MV-4-11 (cell line): ENCODE measurements around the gene PTPRN.
"Not testable (repeated sequence)": the region's sequence is repeated elsewhere in the genome, so short reads cannot be mapped to it uniquely, and the experiment has no call there.

Source experiments
- DNase-seq: peaks from one replicate; lab custom pipeline; 2025; lab: John Stamatoyannopoulos, UW

The PTPRN gene

DNA sequence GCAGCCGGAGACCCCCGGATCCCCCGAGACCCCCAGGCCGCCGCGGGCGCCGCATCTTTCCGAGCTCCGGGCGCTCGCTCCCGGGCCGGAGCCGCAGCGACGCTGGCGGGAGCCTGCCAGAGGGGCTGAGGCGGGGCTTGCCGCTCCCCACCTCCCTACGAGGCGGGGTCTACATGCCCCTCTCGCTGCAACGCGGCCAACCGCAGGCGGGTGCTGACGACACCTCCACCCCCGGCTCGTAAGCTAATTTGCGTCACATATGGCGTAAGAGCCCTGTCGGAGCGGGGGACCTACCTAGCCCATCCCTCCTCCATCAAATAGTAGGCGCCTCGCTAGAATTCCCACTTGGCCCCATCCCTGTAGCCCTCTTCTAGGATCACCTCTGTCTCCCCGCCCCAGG lies at the start of gene PTPRN:
Gene PTPRN (minus strand): TSS at position 124 of the 400 bp plus-strand sequence. CDS start 69 bp downstream, at position 55.
- DNase-seq = no peak

DNA sequence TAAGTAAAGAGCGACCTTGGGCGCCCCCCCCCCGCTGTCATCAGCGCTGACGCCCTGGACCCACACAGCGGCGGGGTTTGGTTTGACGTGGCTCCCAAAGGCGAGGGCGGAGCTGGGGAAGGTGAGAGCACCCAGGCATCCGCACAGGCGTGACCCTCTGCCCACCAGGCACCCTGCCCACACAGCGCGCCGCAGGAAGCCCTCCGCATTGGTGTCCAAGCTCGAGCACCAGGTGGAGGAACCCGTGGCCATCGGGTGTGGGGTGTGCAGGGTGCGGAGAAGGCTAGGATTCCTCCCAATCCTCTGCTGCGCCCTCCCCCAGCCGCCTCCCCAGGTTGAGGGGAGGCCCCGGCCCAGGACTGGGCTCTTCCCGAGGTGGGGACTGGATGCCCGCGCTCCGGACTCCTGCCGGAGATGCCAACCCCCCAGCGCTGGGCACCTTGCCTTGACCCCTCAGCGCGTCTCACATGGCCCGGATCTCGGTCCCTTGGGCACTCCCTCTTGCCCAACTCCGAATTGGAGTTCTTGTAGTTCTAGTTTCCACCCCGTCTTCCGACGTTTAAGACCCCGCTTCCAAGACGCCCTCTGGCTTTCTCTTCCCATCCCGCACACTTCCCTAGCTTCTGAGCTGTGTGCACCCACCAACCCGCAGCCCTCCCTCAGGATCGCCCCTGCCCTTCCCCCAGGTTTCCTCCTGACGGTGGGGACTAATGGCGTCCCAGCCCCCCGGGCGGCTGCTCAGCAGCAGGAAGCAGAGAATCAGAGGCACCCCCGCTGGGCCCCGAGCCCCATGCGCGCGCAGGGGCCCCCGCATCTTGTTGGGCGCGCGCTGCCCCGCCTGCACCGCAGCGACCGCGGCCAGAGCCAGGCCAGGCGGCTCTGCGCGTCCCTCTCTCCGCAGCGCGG lies 49.2 kb upstream of the PTPRN start:
- no peak for DNase-seq

DNA sequence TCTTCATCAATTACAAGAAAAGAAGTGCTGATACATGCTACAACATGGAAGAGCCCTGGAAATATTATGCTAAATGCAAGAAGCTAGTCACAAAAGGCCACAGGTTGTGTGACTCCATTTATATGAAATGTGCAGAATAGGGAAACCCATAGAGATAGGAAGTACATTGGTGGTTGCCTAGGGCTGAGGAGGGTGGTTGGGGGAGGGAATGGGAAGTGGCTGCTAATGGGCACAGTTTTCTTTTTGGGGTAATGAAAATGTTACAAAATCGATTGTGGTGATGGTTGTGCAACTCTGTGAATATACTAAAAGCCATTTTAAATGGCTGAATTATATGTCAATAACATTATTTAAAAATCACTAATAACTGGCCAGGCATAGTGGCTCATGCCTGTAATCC lies 47.6 kb upstream of the PTPRN start:
- peak; percentile 94 for DNase-seq

DNA sequence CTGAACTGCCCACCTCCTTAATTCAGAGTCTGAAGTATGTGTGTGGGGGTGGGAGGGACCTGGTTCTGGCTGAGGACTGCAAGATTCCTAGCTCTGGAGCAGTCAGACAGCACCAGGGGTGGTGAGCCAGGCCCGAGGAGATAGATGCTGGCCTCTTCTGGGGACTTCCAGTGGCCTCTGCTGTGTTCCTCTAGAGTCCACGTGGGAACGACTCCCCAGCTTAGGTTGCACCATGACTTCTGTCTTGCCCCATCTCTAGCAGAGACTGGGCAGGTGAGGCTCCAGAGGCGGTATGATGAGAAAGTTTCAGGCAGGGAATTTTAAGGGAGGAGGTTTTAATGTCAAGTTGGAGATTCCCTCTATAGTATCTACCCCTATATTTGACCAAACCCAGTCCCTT lies 45.4 kb upstream of the PTPRN start:
- DNase-seq = no peak

DNA sequence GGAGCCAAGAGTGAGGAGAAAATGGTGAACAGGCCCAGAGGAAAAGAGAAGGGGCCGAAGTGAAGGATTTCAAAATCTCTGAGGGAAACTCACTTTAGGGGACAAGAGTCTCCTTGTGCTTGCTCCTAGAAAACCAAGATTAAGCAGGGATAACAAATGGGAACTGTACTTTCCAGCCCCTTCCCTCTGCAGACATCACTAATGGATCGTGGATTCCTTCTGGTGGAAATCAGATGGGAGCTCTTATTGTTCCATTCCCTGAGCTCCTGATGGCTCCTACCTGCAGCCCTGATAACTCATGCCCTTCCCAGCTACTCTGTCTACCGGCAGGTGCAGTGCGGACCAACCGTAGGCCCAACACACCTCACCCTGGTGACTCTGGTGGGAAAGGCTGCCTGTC lies 43.9 kb upstream of the PTPRN start:
- no peak for DNase-seq

DNA sequence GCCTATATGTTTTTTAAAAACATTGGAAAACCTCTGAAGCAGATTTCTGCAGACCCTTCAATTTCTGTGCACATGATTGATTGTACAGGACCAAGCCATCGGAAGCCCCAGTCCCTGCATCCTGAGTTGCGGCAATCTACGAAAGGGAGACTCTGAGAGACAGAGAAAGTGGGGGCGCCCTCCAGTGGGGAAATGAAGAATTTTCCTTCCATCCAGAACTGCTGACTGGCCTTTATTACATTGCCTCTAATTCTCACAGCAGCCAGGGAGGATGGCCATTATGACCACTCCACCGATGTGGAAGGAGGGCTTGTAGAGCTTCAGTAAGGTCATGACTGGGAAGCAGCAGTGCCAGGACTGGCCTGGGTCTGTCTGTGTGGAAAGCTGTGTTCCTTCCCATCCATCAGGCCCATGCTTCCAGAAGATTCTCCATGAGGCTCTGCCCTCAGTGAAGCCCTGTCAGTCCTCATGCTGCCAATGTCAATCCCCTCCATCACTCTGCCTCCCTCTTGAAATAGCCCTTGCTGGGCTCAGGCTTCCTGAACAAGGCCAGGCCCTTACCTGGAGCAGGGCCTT lies 43.3 kb upstream of the PTPRN start:
- DNase-seq = peak; percentile 58

DNA sequence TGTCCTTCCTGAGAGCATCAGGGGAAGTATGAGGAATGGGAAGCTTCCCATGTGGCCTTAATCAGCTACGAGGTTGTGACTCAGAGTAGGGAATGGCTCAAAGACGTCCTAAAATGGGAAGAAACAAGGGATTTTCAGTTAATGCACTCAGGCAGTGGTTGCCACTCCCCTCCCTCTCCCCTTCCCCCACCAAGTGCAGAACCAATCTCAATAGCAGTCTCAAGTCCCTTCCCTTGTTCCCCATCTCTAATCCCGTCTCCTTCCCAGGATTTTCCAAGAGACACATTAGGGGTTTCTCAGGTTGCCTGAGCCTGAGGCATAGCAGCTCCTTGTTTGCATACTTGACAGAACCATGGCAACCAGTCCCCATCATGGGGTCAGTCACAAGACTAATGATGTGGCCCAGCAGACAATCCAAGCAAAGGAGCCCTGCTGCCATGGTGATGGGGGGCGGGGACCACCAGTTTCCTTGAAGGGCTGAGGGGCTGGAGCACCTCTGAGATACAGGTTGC lies 41.6 kb upstream of the PTPRN start:
- DNase-seq = no peak

DNA sequence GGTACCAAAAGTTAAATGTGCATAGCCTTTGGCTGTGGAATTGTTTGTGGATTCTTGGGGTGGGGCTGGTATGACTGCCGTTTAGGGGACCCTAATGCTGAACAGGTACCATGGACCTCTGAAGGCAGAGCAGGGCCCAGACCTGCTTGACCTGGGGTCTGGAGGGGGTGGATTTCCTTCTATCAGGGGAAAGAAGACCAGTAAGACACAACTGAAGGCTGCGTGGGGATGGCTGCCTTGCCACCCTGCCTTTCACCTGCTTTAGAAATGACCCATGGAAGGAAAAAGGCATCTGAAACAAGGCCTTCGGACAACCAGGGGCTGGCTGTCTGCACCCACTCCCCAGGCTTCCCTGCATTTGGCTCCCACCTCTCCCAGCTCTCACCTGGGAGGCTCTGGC lies 41.0 kb upstream of the PTPRN start:
- no peak for DNase-seq

DNA sequence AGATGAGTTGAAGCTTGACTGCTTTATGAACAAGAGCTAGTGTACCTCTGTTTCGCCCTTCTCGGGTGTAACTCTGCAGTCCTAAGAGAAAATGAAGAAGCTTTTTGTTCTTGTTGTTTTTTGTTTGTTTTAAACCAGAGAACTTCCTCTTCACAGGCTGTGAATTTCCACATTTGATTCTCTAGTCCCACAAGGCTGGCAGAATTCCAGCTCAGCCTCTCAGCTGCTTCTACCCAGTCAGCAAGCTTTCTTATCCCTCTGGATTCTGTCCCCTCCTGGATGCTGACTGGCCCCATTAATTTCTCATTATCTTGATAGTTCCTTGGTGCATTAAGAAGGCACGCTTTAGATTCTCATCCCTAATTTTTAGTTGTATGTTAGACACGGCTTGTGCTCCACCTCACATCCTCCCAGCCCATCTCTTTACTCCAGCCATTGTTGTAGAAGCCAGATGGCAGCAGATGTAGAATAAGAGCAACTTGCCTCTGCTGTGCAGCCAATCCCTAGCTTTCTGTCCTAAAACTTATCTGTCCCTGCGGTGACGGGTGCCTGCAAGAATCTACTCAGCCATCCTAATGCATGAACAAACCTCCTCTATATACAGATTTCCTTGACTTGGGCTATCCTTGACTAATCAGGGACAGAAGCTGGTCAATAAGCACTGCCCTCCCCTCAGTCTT lies 35.7 kb upstream of the PTPRN start:
- peak; percentile 41 for DNase-seq

GRCh38 chr2:219335373-219335786 lies 26.2 kb upstream of the PTPRN start:
- no peak for DNase-seq

DNA sequence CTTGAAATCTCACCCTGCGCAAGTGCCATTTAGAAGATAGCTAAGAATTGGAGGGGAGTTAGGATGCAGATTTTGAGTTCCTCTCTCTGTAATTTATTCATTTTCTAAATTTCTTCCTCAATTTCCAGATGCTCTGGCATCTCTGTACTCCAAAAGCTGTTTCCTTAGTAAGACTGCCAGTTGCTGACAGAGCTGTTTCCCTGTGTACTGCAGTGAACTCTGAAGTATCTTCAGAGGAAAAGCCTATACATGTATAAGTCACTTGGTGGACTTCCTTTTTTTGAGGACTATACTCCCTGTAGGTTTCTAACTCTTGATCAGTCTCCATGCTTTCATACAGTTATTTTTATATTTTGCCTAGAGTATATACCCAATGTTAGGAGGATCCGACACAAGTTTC lies 24.9 kb upstream of the PTPRN start:
- peak; percentile 17 for DNase-seq

DNA sequence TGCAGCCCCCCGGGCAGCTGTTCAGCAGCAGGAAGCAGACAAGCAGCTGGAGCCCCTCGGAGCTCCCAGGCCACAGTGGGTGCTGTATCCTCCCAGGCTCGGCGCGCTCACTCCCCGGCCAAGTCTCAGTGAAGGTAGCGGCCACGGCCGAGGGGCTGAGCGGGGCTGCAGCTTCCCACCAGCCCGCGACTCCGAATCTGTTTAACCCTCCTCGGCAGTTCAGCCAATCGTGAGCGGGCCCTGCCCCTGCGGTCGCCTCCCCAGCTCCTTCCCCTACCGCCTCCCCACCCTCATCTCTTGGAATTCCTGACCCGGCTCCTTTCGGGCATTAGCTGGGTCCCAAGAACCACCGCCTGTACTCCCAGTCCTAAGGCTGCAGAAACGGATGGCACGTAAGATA lies 23.3 kb upstream of the PTPRN start, which contains the start of gene RESP18:
Gene RESP18 (minus strand): TSS at position 203 of the 400 bp plus-strand sequence.
- no peak for DNase-seq

GRCh38 chr2:219331560-219332213 lies 22.5 kb upstream of the PTPRN start:
- no peak for DNase-seq

DNA sequence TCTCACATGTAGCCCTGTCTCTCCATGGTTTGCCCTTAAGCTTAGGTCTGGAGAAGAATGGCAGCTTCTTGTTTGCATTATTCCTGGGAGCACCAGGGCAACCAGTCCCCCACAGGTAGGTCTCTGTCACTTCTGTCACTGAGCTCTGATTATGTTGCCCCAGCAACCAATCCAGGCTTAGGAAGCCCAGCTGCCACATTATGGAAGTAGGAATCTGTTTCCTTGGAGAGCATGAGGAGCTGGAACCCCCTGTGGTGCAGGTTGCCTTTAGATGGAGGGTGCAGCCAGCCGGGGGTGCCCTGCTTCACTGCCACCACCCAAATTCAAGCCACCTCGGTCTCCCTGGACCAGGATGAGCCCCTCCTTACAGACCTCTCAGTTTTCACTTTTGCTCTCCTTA lies 18.5 kb upstream of the PTPRN start:
- DNase-seq = no peak

- DNase-seq = peak; percentile 60
Observed at GRCh38 chr2:219325657-219326315, 16.6 kb upstream of the PTPRN start.

GRCh38 chr2:219325136-219325535 lies 15.9 kb upstream of the PTPRN start:
- no peak for DNase-seq

GRCh38 chr2:219323434-219323833 lies 14.2 kb upstream of the PTPRN start:
- DNase-seq = peak; percentile 41

DNA sequence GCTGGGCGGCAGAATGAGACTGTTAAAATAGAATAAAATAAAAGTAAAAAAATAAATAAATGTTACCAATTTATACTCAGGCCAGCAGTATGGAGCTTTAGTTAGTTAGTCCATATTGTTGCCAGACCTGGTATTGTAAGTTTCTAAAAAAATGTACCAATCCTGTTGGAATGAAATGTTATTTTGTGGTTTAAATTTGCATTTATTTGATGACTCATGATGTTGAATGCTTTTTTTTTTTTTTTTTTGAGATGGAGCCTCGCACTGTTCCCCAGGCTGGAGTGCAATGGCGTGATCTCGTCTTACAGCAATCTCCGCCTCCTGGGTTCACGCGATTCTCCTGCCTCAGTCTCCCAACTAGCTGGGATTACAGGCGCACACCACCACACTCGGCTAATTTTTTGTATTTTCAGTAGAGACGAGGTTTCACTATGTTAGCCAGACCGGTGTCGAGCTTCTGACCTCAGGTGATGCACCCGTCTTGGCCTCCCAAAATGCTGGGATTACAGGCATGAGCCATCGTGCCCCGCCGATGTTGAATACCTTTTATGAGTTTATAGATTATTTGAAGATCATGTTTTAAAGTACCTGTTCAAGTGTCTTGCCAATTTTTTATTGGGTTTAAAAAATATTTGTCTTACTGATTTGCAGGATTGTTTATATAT lies 5.7 kb upstream of the PTPRN start:
- no peak for DNase-seq

DNA sequence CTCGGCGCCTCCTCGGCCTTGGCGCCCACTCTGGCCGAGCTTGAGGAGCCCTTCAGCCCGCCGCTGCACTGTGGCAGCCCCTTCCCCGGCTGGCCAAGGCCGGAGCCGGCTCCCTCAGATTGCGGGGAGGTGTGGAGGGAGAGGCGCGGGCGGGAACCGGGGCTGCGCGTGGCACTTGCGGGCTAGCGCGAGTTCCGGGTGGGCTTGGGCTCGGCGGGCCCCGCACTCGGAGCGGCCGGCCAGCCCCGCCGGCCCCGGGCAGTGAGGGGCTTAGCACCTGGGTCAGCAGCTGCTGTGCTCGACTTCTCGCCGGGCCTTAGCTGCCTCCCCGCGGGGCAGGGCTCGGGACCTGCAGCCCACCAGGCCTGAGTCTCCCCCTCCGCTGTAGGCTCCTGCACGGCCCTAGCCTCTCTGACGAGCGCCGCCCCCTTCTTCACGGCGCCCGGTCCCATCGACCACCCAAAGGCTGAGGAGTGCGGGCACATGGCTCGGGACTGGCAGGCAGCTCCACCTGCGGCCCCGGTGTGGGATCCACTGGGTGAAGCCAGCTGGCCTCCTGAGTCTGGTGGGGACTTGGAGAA lies 3.6 kb upstream of the PTPRN start:
- DNase-seq = not testable (repeated sequence)
